HG03521 (cell line): ENCODE measurements around the gene UNC13D.
"Not testable (repeated sequence)": the region's sequence is repeated elsewhere in the genome, so short reads cannot be mapped to it uniquely, and the experiment has no call there.

Experiments used
- ATAC-seq: cut with Tn5 transposase; IDR thresholded peaks from one replicate; pipeline ENCODE4 v1.9.1; 2021; ENCODE audit warnings: mild to moderate bottlenecking, moderate library complexity; ENCODE audit not compliant: unreplicated experiment

UNC13D gene

GRCh38 chr17:75853433-75853832 lies 9.2 kb upstream of the UNC13D start:
- no peak for ATAC-seq

GRCh38 chr17:75851693-75851991 lies 7.4 kb upstream of the UNC13D start:
- ATAC-seq, result not testable (repeated sequence)

- ATAC-seq, result no peak
Measured at GRCh38 chr17:75850928-75851692, 6.9 kb upstream of the UNC13D start.

- ATAC-seq, result no peak
Measured at GRCh38 chr17:75849724-75850123, 5.5 kb upstream of the UNC13D start.

- no peak for ATAC-seq
Measured at GRCh38 chr17:75849279-75849646, 5.1 kb upstream of the UNC13D start.

GRCh38 chr17:75848523-75849278 lies 4.5 kb upstream of the UNC13D start:
- ATAC-seq, result no peak

GRCh38 chr17:75847614-75848522 lies 3.7 kb upstream of the UNC13D start:
- ATAC-seq, result no peak

GRCh38 chr17:75846692-75847613 lies 2.7 kb upstream of the UNC13D start:
- ATAC-seq, result no peak

- no peak for ATAC-seq
Measured at GRCh38 chr17:75845933-75846691, 1.9 kb upstream of the UNC13D start.

- peak; percentile 72 for ATAC-seq
Measured at GRCh38 chr17:75845058-75845711, 981 bp upstream of the UNC13D start.

GRCh38 chr17:75844530-75845057 lies 390 bp upstream of the UNC13D start:
- no peak for ATAC-seq

GRCh38 chr17:75842963-75843576 lies 1.1 kb downstream of the UNC13D start:
- ATAC-seq, result no peak

- no peak for ATAC-seq
Measured at GRCh38 chr17:75842411-75842810, 1.8 kb downstream of the UNC13D start.

- no peak for ATAC-seq
Measured at GRCh38 chr17:75840799-75841164, 3.4 kb downstream of the UNC13D start.

GRCh38 chr17:75839942-75840798 lies 4.0 kb downstream of the UNC13D start:
- ATAC-seq, result no peak

- ATAC-seq, result no peak
Measured at GRCh38 chr17:75838410-75838809, 5.8 kb downstream of the UNC13D start.

GRCh38 chr17:75837899-75838298 lies 6.3 kb downstream of the UNC13D start:
- ATAC-seq, result no peak

GRCh38 chr17:75836605-75837004 lies 7.6 kb downstream of the UNC13D start:
- ATAC-seq, result no peak
